ENCODE measurements around the gene GDF2. TPM values are rescaled to one million over a fixed set of nuclear protein-coding genes. Genes with fewer than 3 reads are reported as not detected.

GDF2 gene
- total RNA-seq, 1 donor from 2014 or later: not detected

DNA sequence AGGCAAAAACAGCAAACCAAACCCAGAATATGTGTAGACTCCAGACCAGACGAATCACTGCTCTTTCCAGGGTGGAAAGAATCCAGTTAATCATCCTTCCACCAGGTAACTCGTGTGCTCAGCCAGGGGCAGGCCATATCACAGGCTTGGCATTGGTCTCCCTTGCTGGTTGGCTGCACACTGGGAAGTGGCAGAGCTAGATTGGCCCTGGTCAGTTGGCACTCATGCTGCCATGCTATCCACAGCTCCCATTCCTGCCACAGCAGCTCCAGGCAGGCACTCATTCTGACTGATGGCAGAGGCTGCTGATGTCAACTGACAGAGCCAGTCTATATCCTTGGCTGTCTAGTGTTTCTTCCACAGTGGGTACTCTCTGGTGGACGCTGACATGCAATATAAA, 31.9 kb upstream of the GDF2 start:
- no peaks in the 10 kb centered on the region for H3K4me1 Mint-ChIP-seq (ENCODE audit: low read depth, unreplicated experiment)
- peaks cover 2% of the 10 kb centered on the region for H3K9me3 Mint-ChIP-seq (ENCODE audit: unreplicated experiment)
- TF ChIP-seq, protein P1, sequence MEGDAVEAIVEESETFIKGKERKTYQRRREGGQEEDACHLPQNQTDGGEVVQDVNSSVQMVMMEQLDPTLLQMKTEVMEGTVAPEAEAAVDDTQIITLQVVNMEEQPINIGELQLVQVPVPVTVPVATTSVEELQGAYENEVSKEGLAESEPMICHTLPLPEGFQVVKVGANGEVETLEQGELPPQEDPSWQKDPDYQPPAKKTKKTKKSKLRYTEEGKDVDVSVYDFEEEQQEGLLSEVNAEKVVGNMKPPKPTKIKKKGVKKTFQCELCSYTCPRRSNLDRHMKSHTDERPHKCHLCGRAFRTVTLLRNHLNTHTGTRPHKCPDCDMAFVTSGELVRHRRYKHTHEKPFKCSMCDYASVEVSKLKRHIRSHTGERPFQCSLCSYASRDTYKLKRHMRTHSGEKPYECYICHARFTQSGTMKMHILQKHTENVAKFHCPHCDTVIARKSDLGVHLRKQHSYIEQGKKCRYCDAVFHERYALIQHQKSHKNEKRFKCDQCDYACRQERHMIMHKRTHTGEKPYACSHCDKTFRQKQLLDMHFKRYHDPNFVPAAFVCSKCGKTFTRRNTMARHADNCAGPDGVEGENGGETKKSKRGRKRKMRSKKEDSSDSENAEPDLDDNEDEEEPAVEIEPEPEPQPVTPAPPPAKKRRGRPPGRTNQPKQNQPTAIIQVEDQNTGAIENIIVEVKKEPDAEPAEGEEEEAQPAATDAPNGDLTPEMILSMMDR (IDR thresholded peaks at IDR 0.05; ENCODE audit: partially characterized antibody, unreplicated experiment): no peak
- no peaks in the 10 kb centered on the region for H3K36me3 Mint-ChIP-seq (ENCODE audit: unreplicated experiment)
- no peak overlapping the region for H3K27ac Mint-ChIP-seq (ENCODE audit: unreplicated experiment)
- peaks cover 8% of the 10 kb centered on the region for H3K27me3 Mint-ChIP-seq (ENCODE audit: unreplicated experiment)
- no peak overlapping the region for H3K4me3 Mint-ChIP-seq (ENCODE audit: unreplicated experiment)
- no peak for DNase-seq

DNA sequence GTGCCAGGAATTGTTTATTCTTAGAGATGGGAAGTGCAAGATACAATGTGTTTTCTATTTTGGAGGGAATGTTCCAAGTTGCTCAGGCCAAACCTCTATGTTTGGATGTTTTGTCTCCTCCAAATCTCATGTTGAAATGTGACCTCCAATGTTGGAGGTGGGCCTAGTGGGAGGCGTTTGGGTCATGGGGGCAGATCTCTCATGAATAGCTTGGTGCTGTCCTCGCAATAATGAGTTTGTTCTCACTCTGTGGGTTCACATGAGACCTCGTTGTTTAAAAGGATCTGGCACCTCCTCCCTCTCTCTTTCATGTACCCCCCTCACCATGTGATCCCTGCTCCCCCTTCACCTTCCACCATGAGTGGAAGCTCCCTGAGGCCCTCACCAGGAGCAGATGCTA, 30.6 kb upstream of the GDF2 start:
- H3K36me3 Mint-ChIP-seq (ENCODE audit: unreplicated experiment): no peaks in the 10 kb centered on the region
- no peaks in the 10 kb centered on the region for H3K4me1 Mint-ChIP-seq (ENCODE audit: low read depth, unreplicated experiment)
- H3K27ac Mint-ChIP-seq (ENCODE audit: unreplicated experiment): no peak overlapping the region
- TF ChIP-seq, protein P1 (IDR thresholded peaks at IDR 0.05; ENCODE audit: partially characterized antibody, unreplicated experiment): no peak
- no peak for DNase-seq
- H3K9me3 Mint-ChIP-seq (ENCODE audit: unreplicated experiment): peaks cover 2% of the 10 kb centered on the region
- no peak overlapping the region for H3K4me3 Mint-ChIP-seq (ENCODE audit: unreplicated experiment)
- peaks cover 3% of the 10 kb centered on the region for H3K27me3 Mint-ChIP-seq (ENCODE audit: unreplicated experiment)

DNA sequence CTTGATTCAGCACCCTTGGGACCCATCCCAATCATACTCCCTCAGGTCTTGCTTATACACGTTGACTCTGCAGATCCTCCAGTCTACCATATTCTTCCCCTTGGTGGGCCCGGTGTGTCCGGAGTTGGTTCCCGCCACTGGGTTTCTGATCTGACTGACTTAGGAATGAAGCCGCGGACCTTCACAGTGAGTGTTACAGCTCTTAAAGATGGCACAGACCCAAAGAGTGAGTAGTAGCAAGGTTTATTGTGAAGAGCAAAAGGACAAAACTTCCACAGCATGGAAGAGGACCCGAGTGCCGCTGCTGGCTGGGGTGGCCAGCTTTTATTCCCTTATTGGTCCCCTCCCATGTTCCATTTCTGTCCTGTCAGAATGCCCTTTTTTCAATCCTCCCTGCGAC, 28.2 kb upstream of the GDF2 start:
- DNase-seq: no peak
- Mint-ChIP-seq H3K4me1 (ENCODE audit: low read depth, unreplicated experiment) (no peaks in the 10 kb centered on the region), H3K9me3 (ENCODE audit: unreplicated experiment) (peaks cover 2% of the 10 kb centered on the region)

DNA sequence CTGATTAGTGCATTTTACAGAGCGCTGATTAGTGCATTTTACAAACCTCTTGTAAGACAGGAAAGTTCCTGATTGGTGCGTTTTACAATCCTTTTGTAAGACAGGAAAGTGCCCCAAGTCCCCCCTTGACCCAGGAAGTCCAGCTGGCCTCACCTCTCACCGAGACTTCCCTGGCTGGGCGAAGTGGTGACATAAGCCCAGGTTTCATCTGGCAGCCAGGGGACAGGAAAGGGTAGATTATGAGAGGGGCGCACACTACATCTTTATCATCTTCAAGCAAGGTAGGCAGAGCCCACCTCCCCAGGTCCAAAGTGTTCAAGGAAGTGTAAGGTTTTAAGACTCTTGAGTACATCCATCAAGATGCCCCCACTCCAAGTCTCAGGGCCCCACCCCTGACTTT, 27.8 kb upstream of the GDF2 start:
- Mint-ChIP-seq H3K36me3 (ENCODE audit: unreplicated experiment) (no peaks in the 10 kb centered on the region), H3K27me3 (ENCODE audit: unreplicated experiment) (peaks cover 3% of the 10 kb centered on the region), H3K4me3 (ENCODE audit: unreplicated experiment) (no peak overlapping the region), H3K9me3 (ENCODE audit: unreplicated experiment) (peaks cover 2% of the 10 kb centered on the region), H3K4me1 (ENCODE audit: low read depth, unreplicated experiment) (no peaks in the 10 kb centered on the region), H3K27ac (ENCODE audit: unreplicated experiment) (no peak overlapping the region)
- no peak for DNase-seq
- TF ChIP-seq, protein P1 (IDR thresholded peaks at IDR 0.05; ENCODE audit: partially characterized antibody, unreplicated experiment): no peak

More for the DNA sequence above, 28.2 kb upstream of the GDF2 start:
- TF ChIP-seq, protein P1 (IDR thresholded peaks at IDR 0.05; ENCODE audit: partially characterized antibody, unreplicated experiment): no peak
- Mint-ChIP-seq H3K27ac (ENCODE audit: unreplicated experiment) (no peak overlapping the region), H3K4me3 (ENCODE audit: unreplicated experiment) (no peak overlapping the region), H3K36me3 (ENCODE audit: unreplicated experiment) (no peaks in the 10 kb centered on the region), H3K27me3 (ENCODE audit: unreplicated experiment) (peaks cover 3% of the 10 kb centered on the region)

DNA sequence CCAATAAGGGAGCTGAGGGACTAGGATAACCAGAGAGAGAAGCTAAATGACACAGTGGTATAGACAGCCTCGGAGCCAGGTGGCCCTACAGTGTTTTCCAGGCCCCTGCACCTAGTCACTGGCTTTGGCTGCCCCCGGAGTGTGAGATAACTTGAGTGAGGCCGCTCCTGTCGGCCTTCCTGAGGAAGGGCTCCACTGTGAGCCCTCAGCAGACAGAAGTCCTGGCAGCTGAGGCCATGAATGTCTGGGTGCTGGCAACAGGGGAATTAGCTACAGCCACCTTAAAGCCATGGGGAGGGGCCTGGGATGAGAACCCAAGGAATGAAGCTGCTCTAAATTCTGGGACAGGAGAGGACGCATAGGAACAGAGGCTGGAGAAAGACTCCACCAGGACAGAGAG, 26.8 kb upstream of the GDF2 start:
- Mint-ChIP-seq H3K27me3 (ENCODE audit: unreplicated experiment) (peaks cover 3% of the 10 kb centered on the region), H3K36me3 (ENCODE audit: unreplicated experiment) (no peaks in the 10 kb centered on the region), H3K27ac (ENCODE audit: unreplicated experiment) (no peak overlapping the region), H3K4me1 (ENCODE audit: low read depth, unreplicated experiment) (no peaks in the 10 kb centered on the region), H3K4me3 (ENCODE audit: unreplicated experiment) (no peak overlapping the region), H3K9me3 (ENCODE audit: unreplicated experiment) (peaks cover 2% of the 10 kb centered on the region)
- DNase-seq: no peak
- TF ChIP-seq, protein P1 (IDR thresholded peaks at IDR 0.05; ENCODE audit: partially characterized antibody, unreplicated experiment): no peak

Data from glutamatergic neuron (in vitro differentiated cells).